ENCODE measurements around the gene DIS3.

DNA sequence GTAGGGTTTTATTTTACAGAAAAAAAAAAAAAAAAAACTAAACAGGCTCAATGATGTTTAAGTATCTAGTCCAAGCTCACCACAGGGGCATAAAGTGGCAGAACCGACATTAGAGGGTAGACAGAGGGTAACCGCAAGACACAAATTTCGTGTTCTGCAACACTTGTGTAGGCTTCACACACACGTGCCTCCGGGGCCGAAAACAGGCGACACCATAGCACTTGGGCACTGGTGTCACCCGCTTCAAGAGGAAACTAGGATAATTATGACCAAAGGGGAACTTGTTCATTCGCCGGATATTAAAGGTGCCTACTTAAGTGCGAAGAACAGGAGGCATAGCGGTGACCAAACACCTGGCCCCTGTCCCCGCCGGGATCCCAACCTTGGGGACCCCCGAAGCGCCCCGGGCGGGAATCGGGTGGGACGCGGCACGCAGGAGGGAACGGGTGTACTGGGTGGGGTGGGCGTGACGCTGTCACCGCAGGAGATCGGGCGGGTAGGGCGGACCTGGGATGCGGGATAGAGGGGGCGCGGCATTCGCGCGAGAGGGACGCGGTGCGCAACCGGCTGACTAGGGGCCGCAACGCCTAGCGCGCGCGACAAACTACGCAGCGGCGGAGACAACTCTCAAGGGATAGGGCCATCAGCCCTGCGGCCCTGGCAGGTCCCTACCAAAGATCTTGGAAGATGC, 54.8 kb downstream of the DIS3 start:
- TF ChIP-seq EZH2 (IDR thresholded peaks at IDR 0.05) (no peak), POLR2AphosphoS5 (IDR thresholded peaks at IDR 0.05; ENCODE audit: borderline replicate concordance, low read depth, low read length) (no peak), FOXP2 (optimal IDR thresholded peaks at IDR 0.05; ENCODE audit: control extremely low read depth, extremely low read length, insufficient read depth) (no peak)

Data from SK-N-MC (cell line).